ENCODE results near the gene LHFPL6. TPM values are rescaled to one million over a fixed set of nuclear protein-coding genes. Genes with fewer than 3 reads are reported as not detected.
A peak's percentile ranks its signal among the peaks of the same experiment; 100 is the strongest.
"Not testable (repeated sequence)": the region's sequence is repeated elsewhere in the genome, so short reads cannot be mapped to it uniquely, and the experiment has no call there.

Gene LHFPL6
- total RNA-seq, 1 donor from 2014 or later, result 31.8 TPM

GRCh38 chr13:39350461-39350881 lies 252.5 kb downstream of the LHFPL6 start:
- peak; percentile 71 to 79 for DNase-seq (ENCODE audit: low read depth in 2 of 2)

- DNase-seq (ENCODE audit: low read depth in 2 of 2), result no peak
These were observed 253.5 kb downstream of the LHFPL6 start for GRCh38 chr13:39349391-39349960.

- no peak for DNase-seq (ENCODE audit: low read depth in 2 of 2)
These were observed 254.8 kb downstream of the LHFPL6 start for GRCh38 chr13:39347926-39348901.

- no peak for DNase-seq (ENCODE audit: low read depth in 2 of 2)
These were observed 257.0 kb downstream of the LHFPL6 start for GRCh38 chr13:39345982-39346381.

- no peak for DNase-seq (ENCODE audit: low read depth in 2 of 2)
These were observed 261.7 kb downstream of the LHFPL6 start for GRCh38 chr13:39341251-39341650.

- DNase-seq (ENCODE audit: low read depth in 2 of 2), result not testable (repeated sequence)
These were observed 264.9 kb downstream of the LHFPL6 start for GRCh38 chr13:39338114-39338513.

- DNase-seq (ENCODE audit: low read depth in 2 of 2), result no peak
These were observed 266.1 kb downstream of the LHFPL6 start for GRCh38 chr13:39336937-39337336.

GRCh38 chr13:39336207-39336606 lies 266.8 kb downstream of the LHFPL6 start:
- no peak for DNase-seq (ENCODE audit: low read depth in 2 of 2)

GRCh38 chr13:39335721-39336120 lies 267.3 kb downstream of the LHFPL6 start:
- DNase-seq (ENCODE audit: low read depth in 2 of 2), result no peak

GRCh38 chr13:39330504-39330903 lies 272.5 kb downstream of the LHFPL6 start:
- DNase-seq (ENCODE audit: low read depth in 2 of 2), result no peak

GRCh38 chr13:39329182-39329639 lies 273.8 kb downstream of the LHFPL6 start:
- DNase-seq (ENCODE audit: low read depth in 2 of 2), result no peak

- no peak for DNase-seq (ENCODE audit: low read depth in 2 of 2)
These were observed 275.9 kb downstream of the LHFPL6 start for GRCh38 chr13:39327172-39327479.

GRCh38 chr13:39326469-39327171 lies 276.4 kb downstream of the LHFPL6 start:
- no peak for DNase-seq (ENCODE audit: low read depth in 2 of 2)

- no peak for DNase-seq (ENCODE audit: low read depth in 2 of 2)
These were observed 278.1 kb downstream of the LHFPL6 start for GRCh38 chr13:39324806-39325311.

- DNase-seq (ENCODE audit: low read depth in 2 of 2), result no peak
These were observed 280.0 kb downstream of the LHFPL6 start for GRCh38 chr13:39322836-39323585.

- no peak for DNase-seq (ENCODE audit: low read depth in 2 of 2)
These were observed 281.4 kb downstream of the LHFPL6 start for GRCh38 chr13:39321574-39321973.

GRCh38 chr13:39318161-39318560 lies 284.8 kb downstream of the LHFPL6 start:
- no peak for DNase-seq (ENCODE audit: low read depth in 2 of 2)

GRCh38 chr13:39317291-39317690 lies 285.7 kb downstream of the LHFPL6 start:
- peak; percentile 52 to 55 for DNase-seq (ENCODE audit: low read depth in 2 of 2)

- DNase-seq (ENCODE audit: low read depth in 2 of 2), result no peak
These were observed 287.2 kb downstream of the LHFPL6 start for GRCh38 chr13:39315796-39316195.

- DNase-seq (ENCODE audit: low read depth in 2 of 2), result no peak
These were observed 289.3 kb downstream of the LHFPL6 start for GRCh38 chr13:39313721-39314120.

- DNase-seq (ENCODE audit: low read depth in 2 of 2), result no peak
These were observed 290.4 kb downstream of the LHFPL6 start for GRCh38 chr13:39312596-39312995.
